Panc1 (cell line): Measurements from ENCODE around the gene HEYL. TPM values are rescaled to one million over a fixed set of nuclear protein-coding genes. Genes with fewer than 3 reads are reported as not detected.

Experiments used
- ATAC-seq: fragments of 200-7000 bp; cut with Tn5 transposase; 2 replicates; pipeline ENCODE4 v1.9.1; 2020; ENCODE audit warnings: mild to moderate bottlenecking, moderate library complexity
- BruUV-seq: library from RNA; stranded (reverse); fragments of 400-500 nt; replicated peaks from 2 replicates; lab custom pipeline; 2021; lab: Mats Ljungman, UMichigan
- CTCF ChIA-PET: fragments of 300-600 bp; sonication (Branson Sonifier 250); formaldehyde crosslinking; loops from one replicate; lab custom pipeline; 2022; ENCODE audit warnings: antibody characterized with exemption; lab: Charles Lee
- POLR2A ChIA-PET: fragments of 300-600 bp; sonication (Branson Sonifier 250); formaldehyde crosslinking; loops from one replicate; lab custom pipeline; 2022; ENCODE audit warnings: antibody characterized with exemption; lab: Charles Lee
- DNase-seq: peaks from one replicate; pipeline ENCODE4 v3.0.0-alpha.2; 2010; ENCODE audit warnings: low read depth, low spot score
- H3K27ac ChIP-seq: 2 replicates; pipeline ENCODE4 v1.5.1; 2011; ENCODE audit warnings: mild to moderate bottlenecking, low read length, inconsistent platforms
- H3K27me3 ChIP-seq: fragments of 200-500 bp; sonication (Bioruptor generic); 2 replicates; pipeline ENCODE4 v1.6.0; 2014; ENCODE audit warnings: low read length, inconsistent platforms; ENCODE audit not compliant: control insufficient read depth, insufficient read depth
- H3K36me3 ChIP-seq: fragments of 200-500 bp; sonication (Bioruptor generic); 2 replicates; pipeline ENCODE4 v1.5.1; 2014; ENCODE audit warnings: inconsistent platforms, mild to moderate bottlenecking, low read length, moderate library complexity; ENCODE audit not compliant: control insufficient read depth, insufficient read depth
- H3K4me1 ChIP-seq: 2 replicates; pipeline ENCODE4 v1.5.1; 2011; ENCODE audit warnings: inconsistent platforms, mild to moderate bottlenecking, low read length, moderate library complexity; ENCODE audit not compliant: control insufficient read depth, insufficient read depth
- H3K4me3 ChIP-seq, 2 experiments: 2 replicates each; pipeline ENCODE4 v1.5.1; 2011 to 2012; ENCODE audit warnings: low read depth in 2 of 2, low read length in 2 of 2, mild to moderate bottlenecking in 2 of 2, inconsistent platforms in 1 of 2, moderate library complexity in 1 of 2
- H3K9me3 ChIP-seq: fragments of 200-500 bp; sonication (Bioruptor generic); 2 replicates; pipeline ENCODE4 v1.5.1; 2014; ENCODE audit warnings: low read depth, mild to moderate bottlenecking, inconsistent platforms, low read length, moderate library complexity; ENCODE audit not compliant: control insufficient read depth, insufficient read depth
- POLR2AphosphoS5 ChIP-seq: IDR thresholded peaks from 2 replicates; pipeline ENCODE4 v1.6.1; 2012; ENCODE audit warnings: mild to moderate bottlenecking, low read depth, low read length, moderate library complexity
- SIN3A ChIP-seq: IDR thresholded peaks from 2 replicates; pipeline ENCODE4 v1.6.1; 2012; ENCODE audit warnings: low read depth, mild to moderate bottlenecking, low read length, moderate library complexity, borderline replicate concordance; ENCODE audit not compliant: insufficient read depth
- TCF7L2 ChIP-seq: IDR thresholded peaks from 2 replicates; pipeline ENCODE4 v1.6.1; 2011; ENCODE audit warnings: mild to moderate bottlenecking, low read depth, low read length, inconsistent platforms
- in situ Hi-C: cut with HindIII; loops from 2 replicates; pipeline ENCODE4 v1.10.0; 2016; ENCODE audit warnings: low sequenced_read_pairs, low pct_unique_long_range_greater_than_20kb
- intact Hi-C: fragments of 100-400 bp; cut with micrococcal nuclease; formaldehyde crosslinking; loops from one replicate; pipeline ENCODE4 v1.10.0; 2022; ENCODE audit not compliant: unreplicated experiment
- total RNA-seq: library from RNA; stranded (reverse); gene quantifications from one replicate; pipeline ENCODE4 v1.2.1, GENCODE V29; 2021; ENCODE audit not compliant: unreplicated experiment
- TF ChIP-seq, protein P1 (sequence below), 2 experiments: IDR thresholded peaks; 2 replicates each; pipeline ENCODE4 v1.6.1; 2011 to 2012; ENCODE audit warnings: low read depth in 2 of 2, control low read depth in 1 of 2, low read length in 1 of 2, mild to moderate bottlenecking in 1 of 2, moderate library complexity in 1 of 2; ENCODE audit not compliant: insufficient read depth in 1 of 2
- TF ChIP-seq, protein P2 (sequence below): fragments of 450-650 bp; IDR thresholded peaks from 2 replicates; pipeline ENCODE4 v1.5.1; 2017; ENCODE audit warnings: mild to moderate bottlenecking

The HEYL gene
- total RNA-seq, 1 experiment from 2014 or later: 2.3 TPM

DNA sequence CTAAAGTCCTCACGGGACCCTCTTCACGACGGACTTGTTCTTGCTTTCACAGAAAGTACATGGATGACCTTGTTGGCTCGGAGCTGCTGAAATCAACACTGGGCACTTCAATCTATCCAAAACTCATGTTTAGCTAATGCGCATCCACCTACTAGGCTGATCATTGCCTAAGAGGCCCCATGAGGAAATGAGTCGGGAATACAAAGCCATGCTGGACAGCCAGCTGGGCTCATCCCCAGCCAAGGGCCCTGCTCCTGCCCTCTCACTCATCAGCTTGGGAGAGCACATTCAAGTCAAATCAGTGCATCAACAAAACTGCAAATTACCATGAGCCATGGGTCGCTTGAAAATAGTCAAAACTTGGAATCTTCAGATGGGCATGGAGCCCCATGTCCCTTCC is 14.8 kb upstream of the HEYL start:
- ChIA-PET CTCF (interaction anchor here (0.6 to 1.8 kb wide), 3 partner anchors 27 to 53 kb away, joined by 3 to 13 read pairs (median 6); no protein-coding TSS in a partner anchor), POLR2A (no interaction called here)
- no TSS peak for BruUV-seq
- TF ChIP-seq, protein P1, sequence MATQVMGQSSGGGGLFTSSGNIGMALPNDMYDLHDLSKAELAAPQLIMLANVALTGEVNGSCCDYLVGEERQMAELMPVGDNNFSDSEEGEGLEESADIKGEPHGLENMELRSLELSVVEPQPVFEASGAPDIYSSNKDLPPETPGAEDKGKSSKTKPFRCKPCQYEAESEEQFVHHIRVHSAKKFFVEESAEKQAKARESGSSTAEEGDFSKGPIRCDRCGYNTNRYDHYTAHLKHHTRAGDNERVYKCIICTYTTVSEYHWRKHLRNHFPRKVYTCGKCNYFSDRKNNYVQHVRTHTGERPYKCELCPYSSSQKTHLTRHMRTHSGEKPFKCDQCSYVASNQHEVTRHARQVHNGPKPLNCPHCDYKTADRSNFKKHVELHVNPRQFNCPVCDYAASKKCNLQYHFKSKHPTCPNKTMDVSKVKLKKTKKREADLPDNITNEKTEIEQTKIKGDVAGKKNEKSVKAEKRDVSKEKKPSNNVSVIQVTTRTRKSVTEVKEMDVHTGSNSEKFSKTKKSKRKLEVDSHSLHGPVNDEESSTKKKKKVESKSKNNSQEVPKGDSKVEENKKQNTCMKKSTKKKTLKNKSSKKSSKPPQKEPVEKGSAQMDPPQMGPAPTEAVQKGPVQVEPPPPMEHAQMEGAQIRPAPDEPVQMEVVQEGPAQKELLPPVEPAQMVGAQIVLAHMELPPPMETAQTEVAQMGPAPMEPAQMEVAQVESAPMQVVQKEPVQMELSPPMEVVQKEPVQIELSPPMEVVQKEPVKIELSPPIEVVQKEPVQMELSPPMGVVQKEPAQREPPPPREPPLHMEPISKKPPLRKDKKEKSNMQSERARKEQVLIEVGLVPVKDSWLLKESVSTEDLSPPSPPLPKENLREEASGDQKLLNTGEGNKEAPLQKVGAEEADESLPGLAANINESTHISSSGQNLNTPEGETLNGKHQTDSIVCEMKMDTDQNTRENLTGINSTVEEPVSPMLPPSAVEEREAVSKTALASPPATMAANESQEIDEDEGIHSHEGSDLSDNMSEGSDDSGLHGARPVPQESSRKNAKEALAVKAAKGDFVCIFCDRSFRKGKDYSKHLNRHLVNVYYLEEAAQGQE (IDR thresholded peaks at IDR 0.05; ENCODE audit: insufficient read depth in 1 of 2, low read depth in 2 of 2, low read length in 1 of 2): no peak
- TF ChIP-seq TCF7L2 (no peak), POLR2AphosphoS5 (no peak), SIN3A (no peak)
- TF ChIP-seq, protein P2, sequence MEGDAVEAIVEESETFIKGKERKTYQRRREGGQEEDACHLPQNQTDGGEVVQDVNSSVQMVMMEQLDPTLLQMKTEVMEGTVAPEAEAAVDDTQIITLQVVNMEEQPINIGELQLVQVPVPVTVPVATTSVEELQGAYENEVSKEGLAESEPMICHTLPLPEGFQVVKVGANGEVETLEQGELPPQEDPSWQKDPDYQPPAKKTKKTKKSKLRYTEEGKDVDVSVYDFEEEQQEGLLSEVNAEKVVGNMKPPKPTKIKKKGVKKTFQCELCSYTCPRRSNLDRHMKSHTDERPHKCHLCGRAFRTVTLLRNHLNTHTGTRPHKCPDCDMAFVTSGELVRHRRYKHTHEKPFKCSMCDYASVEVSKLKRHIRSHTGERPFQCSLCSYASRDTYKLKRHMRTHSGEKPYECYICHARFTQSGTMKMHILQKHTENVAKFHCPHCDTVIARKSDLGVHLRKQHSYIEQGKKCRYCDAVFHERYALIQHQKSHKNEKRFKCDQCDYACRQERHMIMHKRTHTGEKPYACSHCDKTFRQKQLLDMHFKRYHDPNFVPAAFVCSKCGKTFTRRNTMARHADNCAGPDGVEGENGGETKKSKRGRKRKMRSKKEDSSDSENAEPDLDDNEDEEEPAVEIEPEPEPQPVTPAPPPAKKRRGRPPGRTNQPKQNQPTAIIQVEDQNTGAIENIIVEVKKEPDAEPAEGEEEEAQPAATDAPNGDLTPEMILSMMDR: no peak
- in situ Hi-C loops: no loop called here
- no peaks in the 10 kb centered on the region for H3K36me3 ChIP-seq
- H3K9me3 ChIP-seq: no peaks in the 10 kb centered on the region
- H3K4me3 ChIP-seq: no peak overlapping the region
- no peak overlapping the region for H3K27ac ChIP-seq
- H3K4me1 ChIP-seq: no peaks in the 10 kb centered on the region
- intact Hi-C loops: no loop called here
- peaks cover 3% of the 10 kb centered on the region; the same call in 1 of the 2 replicates for H3K27me3 ChIP-seq
- no peak for ATAC-seq
- no peak for DNase-seq

DNA sequence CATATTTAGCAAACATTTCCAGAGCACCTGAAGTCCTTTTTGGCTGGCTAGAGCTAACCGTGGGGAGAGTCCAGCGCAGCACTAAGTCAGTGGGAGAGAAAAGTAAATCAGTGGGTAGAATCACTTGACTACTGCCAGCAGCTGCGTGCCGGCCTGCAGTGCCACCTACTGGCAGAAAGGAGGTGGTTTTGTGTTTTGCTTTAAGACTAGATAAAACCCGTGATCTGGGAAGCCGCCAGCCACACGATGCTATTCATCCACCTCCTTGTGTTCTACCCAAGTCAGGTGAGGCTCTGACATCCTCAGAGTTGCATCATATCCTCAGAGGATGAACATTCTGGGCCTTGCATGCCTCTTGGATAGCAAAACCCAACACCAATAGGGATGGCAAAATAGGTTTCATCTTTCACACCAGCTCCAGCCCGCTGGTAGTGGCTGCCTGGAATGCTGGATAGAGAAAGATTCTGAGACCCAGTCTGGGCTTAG is 14.1 kb upstream of the HEYL start:
- in situ Hi-C loops: no loop called here
- peaks cover 3% of the 10 kb centered on the region; the same call in 1 of the 2 replicates for H3K27me3 ChIP-seq
- ChIA-PET CTCF (interaction anchor here (1.2 to 1.8 kb wide), 2 partner anchors 27 to 47 kb away, joined by 3 to 13 read pairs; no protein-coding TSS in a partner anchor), POLR2A (no interaction called here)
- H3K9me3 ChIP-seq: no peaks in the 10 kb centered on the region
- BruUV-seq: no TSS peak
- no peaks in the 10 kb centered on the region for H3K36me3 ChIP-seq
- intact Hi-C loops: loop anchor here (1.0 kb wide), 1 partner anchor 47 kb away; no protein-coding TSS in a partner anchor
- peak; percentile 70 for DNase-seq
- no peak overlapping the region for H3K4me3 ChIP-seq
- TF ChIP-seq SIN3A (no peak), POLR2AphosphoS5 (no peak)
- TF ChIP-seq, protein P2: peak; percentile 96
- TF ChIP-seq, protein P1 (IDR thresholded peaks at IDR 0.05; ENCODE audit: insufficient read depth in 1 of 2, low read depth in 2 of 2, low read length in 1 of 2): no peak
- no peak overlapping the region for H3K27ac ChIP-seq
- ATAC-seq: peak; percentile 84
- H3K4me1 ChIP-seq: no peaks in the 10 kb centered on the region
